Measurements from ENCODE around the gene LCMT1.
"Not testable (repeated sequence)": the region's sequence is repeated elsewhere in the genome, so short reads cannot be mapped to it uniquely, and the experiment has no call there.

LCMT1 gene

DNA sequence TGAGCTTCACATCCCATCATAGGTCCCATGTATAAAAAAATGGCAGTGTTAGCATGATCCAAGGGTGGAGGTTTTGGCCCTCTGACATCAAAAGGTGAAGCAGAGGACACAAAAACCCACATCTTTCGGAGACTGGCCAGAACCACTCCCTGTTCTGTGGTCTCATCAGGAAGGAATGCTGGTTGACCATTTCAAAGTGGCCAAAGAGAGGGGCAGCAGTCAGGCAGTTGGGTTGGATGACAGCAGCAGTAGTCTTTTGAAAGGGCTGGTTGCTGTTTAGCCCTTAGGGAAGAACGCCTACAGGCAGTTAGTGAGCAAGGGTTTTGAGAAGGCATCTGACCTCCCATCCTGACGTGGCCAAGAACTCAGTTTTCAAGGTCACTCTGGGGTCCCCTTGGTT, 40.5 kb downstream of the LCMT1 start:
- H3K36me3 Mint-ChIP-seq (ENCODE audit: low read depth), result peaks cover 34% of the 10 kb centered on the region
- H3K4me3 Mint-ChIP-seq, result no peak overlapping the region
- H3K4me1 Mint-ChIP-seq (ENCODE audit: low read depth), result peaks cover 25% of the 10 kb centered on the region
- H3K27ac Mint-ChIP-seq, result no peak overlapping the region
- H3K9me3 Mint-ChIP-seq, result no peaks in the 10 kb centered on the region
- H3K27me3 Mint-ChIP-seq, result no peaks in the 10 kb centered on the region

GRCh38 chr16:25155553-25156460, 44.3 kb downstream of the LCMT1 start:
- Mint-ChIP-seq H3K27ac (peak overlapping the region; percentile 91), H3K4me1 (ENCODE audit: low read depth) (peaks cover 26% of the 10 kb centered on the region), H3K9me3 (no peaks in the 10 kb centered on the region), H3K27me3 (no peaks in the 10 kb centered on the region), H3K36me3 (ENCODE audit: low read depth) (peaks cover 50% of the 10 kb centered on the region), H3K4me3 (peak overlapping the region; percentile 49)

GRCh38 chr16:25157271-25157875, 45.8 kb downstream of the LCMT1 start:
- Mint-ChIP-seq H3K27me3 (no peaks in the 10 kb centered on the region), H3K4me3 (no peak overlapping the region), H3K36me3 (ENCODE audit: low read depth) (peaks cover 52% of the 10 kb centered on the region), H3K9me3 (no peaks in the 10 kb centered on the region), H3K4me1 (ENCODE audit: low read depth) (peaks cover 26% of the 10 kb centered on the region), H3K27ac (no peak overlapping the region)

DNA sequence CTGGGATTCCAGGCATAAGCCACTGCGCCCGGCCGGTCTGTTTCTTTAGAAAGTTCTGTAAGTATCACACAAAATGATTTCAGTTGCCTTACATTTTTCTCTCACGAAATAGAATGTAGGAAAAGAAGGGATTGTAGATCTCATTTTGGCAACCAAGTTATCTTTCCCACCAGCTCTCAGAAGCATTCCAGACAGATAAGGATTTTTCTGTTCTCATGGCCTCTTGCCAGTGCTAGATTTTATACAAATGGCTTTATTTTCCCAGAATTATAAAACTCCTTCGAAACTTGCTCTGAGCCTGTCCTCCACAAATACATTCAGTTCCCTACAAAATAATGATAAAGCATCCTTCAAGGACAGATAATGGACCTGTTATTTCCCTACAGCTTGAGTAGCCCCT, 46.9 kb downstream of the LCMT1 start:
- H3K36me3 Mint-ChIP-seq (ENCODE audit: low read depth), result peaks cover 49% of the 10 kb centered on the region

GRCh38 chr16:25161753-25162367, 50.3 kb downstream of the LCMT1 start:
- no peaks in the 10 kb centered on the region for H3K9me3 Mint-ChIP-seq
- H3K27ac Mint-ChIP-seq, result no peak overlapping the region
- no peaks in the 10 kb centered on the region for H3K27me3 Mint-ChIP-seq
- H3K4me1 Mint-ChIP-seq (ENCODE audit: low read depth), result peaks cover 3% of the 10 kb centered on the region
- H3K36me3 Mint-ChIP-seq (ENCODE audit: low read depth), result peaks cover 56% of the 10 kb centered on the region
- H3K4me3 Mint-ChIP-seq, result no peak overlapping the region

More for the DNA sequence above, 46.9 kb downstream of the LCMT1 start:
- no peaks in the 10 kb centered on the region for H3K9me3 Mint-ChIP-seq
- no peaks in the 10 kb centered on the region for H3K27me3 Mint-ChIP-seq
- peaks cover 26% of the 10 kb centered on the region for H3K4me1 Mint-ChIP-seq (ENCODE audit: low read depth)
- H3K27ac Mint-ChIP-seq, result peak overlapping the region; percentile 0
- H3K4me3 Mint-ChIP-seq, result no peak overlapping the region

GRCh38 chr16:25163683-25164082, 52.1 kb downstream of the LCMT1 start:
- H3K36me3 Mint-ChIP-seq (ENCODE audit: low read depth), result peaks cover 57% of the 10 kb centered on the region

DNA sequence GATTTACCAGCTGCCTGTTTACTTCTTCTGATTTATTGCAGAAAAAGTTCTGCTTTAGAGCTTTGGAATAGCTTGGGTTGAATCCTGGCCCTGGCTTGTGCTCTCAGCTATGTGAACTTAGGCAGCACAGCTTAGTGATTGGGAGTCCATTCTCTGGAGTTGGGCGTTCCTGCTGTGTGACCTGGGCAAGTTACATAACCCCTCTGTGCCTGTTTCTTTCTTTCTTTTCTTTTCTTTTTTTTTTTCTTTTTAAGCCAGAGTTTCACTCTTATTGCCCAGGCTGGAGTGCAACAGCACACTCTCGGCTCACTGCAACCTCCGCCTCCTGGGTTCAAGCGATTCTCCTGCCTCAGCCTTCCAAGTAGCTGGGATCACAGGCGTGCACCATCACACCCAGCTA, 53.7 kb downstream of the LCMT1 start:
- no peaks in the 10 kb centered on the region for H3K4me1 Mint-ChIP-seq (ENCODE audit: low read depth)
- no peak overlapping the region for H3K27ac Mint-ChIP-seq
- no peaks in the 10 kb centered on the region for H3K27me3 Mint-ChIP-seq
- H3K36me3 Mint-ChIP-seq (ENCODE audit: low read depth), result peaks cover 66% of the 10 kb centered on the region
- H3K4me3 Mint-ChIP-seq, result no peak overlapping the region
- no peaks in the 10 kb centered on the region for H3K9me3 Mint-ChIP-seq

More at GRCh38 chr16:25163683-25164082, 52.1 kb downstream of the LCMT1 start:
- no peak overlapping the region for H3K27ac Mint-ChIP-seq
- no peaks in the 10 kb centered on the region for H3K27me3 Mint-ChIP-seq
- no peaks in the 10 kb centered on the region for H3K4me1 Mint-ChIP-seq (ENCODE audit: low read depth)
- H3K9me3 Mint-ChIP-seq, result no peaks in the 10 kb centered on the region
- H3K4me3 Mint-ChIP-seq, result no peak overlapping the region

DNA sequence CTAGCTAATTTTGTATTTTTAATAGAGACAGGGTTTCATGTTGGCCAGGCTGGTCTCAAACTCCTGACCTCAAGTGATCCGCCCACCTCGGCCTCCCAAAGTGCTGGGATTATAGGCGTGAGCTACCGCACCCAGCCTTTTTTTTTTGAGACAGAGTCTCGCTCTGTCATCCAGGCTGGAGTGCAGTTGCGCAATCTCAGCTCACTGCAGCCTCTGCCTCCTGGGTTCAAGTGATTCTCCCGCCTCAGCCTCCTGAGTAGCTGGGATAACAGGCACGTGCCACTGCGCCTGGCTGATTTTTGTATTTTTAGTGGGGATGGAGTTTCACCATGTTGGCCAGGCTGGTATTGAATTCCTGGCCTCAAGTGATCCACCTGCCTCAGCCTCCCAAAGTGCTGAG, 56.4 kb downstream of the LCMT1 start:
- H3K4me3 Mint-ChIP-seq; H3K9me3 Mint-ChIP-seq; H3K27ac Mint-ChIP-seq; H3K27me3 Mint-ChIP-seq; H3K4me1 Mint-ChIP-seq (ENCODE audit: low read depth): not testable (repeated sequence)
- H3K36me3 Mint-ChIP-seq (ENCODE audit: low read depth), result peaks cover 59% of the 10 kb centered on the region

- Mint-ChIP-seq H3K27me3 (no peaks in the 10 kb centered on the region), H3K9me3 (no peaks in the 10 kb centered on the region), H3K27ac (no peak overlapping the region), H3K36me3 (ENCODE audit: low read depth) (peaks cover 47% of the 10 kb centered on the region), H3K4me1 (ENCODE audit: low read depth) (no peaks in the 10 kb centered on the region), H3K4me3 (no peak overlapping the region)
These were observed 59.8 kb downstream of the LCMT1 start for GRCh38 chr16:25171390-25171789.

DNA sequence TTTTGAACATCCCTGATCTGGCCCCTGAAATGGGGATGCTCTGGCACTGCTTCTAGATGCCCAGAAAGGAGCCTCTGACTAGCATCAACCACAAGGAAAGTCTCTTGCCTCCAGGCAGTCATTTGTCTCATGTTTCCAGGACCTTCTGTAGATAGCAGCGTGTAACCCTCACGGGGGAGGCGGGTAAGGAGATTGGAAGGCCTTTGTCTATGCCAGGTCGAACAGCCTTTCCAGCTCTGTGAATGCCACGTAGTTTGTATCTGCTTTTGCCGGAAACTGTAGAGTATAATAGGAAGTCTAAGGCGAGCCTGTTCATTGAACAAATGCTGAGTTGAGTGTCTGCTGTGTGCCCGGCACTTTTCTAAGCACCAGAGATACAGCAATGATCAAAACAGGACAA, 61.3 kb downstream of the LCMT1 start:
- H3K4me1 Mint-ChIP-seq (ENCODE audit: low read depth), result no peaks in the 10 kb centered on the region
- no peaks in the 10 kb centered on the region for H3K9me3 Mint-ChIP-seq
- H3K27me3 Mint-ChIP-seq, result no peaks in the 10 kb centered on the region
- no peak overlapping the region for H3K4me3 Mint-ChIP-seq
- H3K36me3 Mint-ChIP-seq (ENCODE audit: low read depth), result peaks cover 36% of the 10 kb centered on the region
- no peak overlapping the region for H3K27ac Mint-ChIP-seq

DNA sequence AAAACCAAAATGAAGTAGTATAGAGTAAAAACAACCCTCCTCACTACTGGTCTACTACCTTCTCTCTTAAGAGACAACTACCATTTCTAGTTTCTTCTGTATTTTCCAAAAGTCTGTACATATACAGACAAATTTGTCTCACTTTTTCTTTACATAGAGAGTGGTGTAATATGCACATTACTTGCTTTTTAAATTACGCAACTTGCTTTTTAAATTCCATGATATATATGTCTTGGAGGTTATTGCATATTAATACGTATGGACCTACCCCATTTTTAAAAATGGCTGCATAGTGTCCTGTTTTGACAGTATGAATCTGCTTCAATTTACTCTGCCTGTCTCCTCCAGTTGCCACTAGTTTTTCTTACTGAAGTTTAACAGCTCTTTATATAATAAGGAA, 62.7 kb downstream of the LCMT1 start:
- Mint-ChIP-seq H3K27me3 (no peaks in the 10 kb centered on the region), H3K27ac (no peak overlapping the region), H3K36me3 (ENCODE audit: low read depth) (peaks cover 35% of the 10 kb centered on the region), H3K9me3 (no peaks in the 10 kb centered on the region), H3K4me3 (no peak overlapping the region), H3K4me1 (ENCODE audit: low read depth) (no peaks in the 10 kb centered on the region)

GRCh38 chr16:25176136-25176535, 64.6 kb downstream of the LCMT1 start:
- Mint-ChIP-seq H3K27me3 (no peaks in the 10 kb centered on the region), H3K36me3 (ENCODE audit: low read depth) (peaks cover 23% of the 10 kb centered on the region), H3K4me3 (no peak overlapping the region), H3K4me1 (ENCODE audit: low read depth) (peaks cover 1% of the 10 kb centered on the region), H3K9me3 (no peaks in the 10 kb centered on the region), H3K27ac (no peak overlapping the region)

DNA sequence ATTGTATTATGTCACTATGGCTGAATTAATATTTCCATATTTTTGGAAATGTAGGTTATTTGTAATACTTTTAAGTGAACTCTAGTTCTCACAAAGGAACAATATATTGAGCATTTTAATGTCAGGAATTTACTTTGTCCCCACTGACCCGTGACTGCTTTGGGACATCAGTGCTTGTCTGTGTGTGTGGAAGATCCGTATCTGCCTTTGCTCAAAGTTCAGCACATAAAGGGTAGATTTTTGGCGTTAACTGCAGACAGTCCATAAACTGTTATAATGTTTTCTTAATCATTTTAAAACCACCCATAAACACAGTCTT, 65.9 kb downstream of the LCMT1 start:
- Mint-ChIP-seq H3K4me3 (no peak overlapping the region), H3K4me1 (ENCODE audit: low read depth) (peaks cover 6% of the 10 kb centered on the region), H3K36me3 (ENCODE audit: low read depth) (peaks cover 17% of the 10 kb centered on the region), H3K27ac (no peak overlapping the region), H3K9me3 (no peaks in the 10 kb centered on the region), H3K27me3 (no peaks in the 10 kb centered on the region)

- Mint-ChIP-seq H3K9me3 (no peaks in the 10 kb centered on the region), H3K36me3 (ENCODE audit: low read depth) (peaks cover 12% of the 10 kb centered on the region), H3K27me3 (no peaks in the 10 kb centered on the region), H3K4me3 (no peak overlapping the region), H3K27ac (no peak overlapping the region), H3K4me1 (ENCODE audit: low read depth) (peaks cover 6% of the 10 kb centered on the region)
These were observed 66.5 kb downstream of the LCMT1 start for GRCh38 chr16:25177831-25178688.

- H3K9me3 Mint-ChIP-seq; H3K27ac Mint-ChIP-seq; H3K27me3 Mint-ChIP-seq; H3K4me1 Mint-ChIP-seq (ENCODE audit: low read depth); H3K4me3 Mint-ChIP-seq; H3K36me3 Mint-ChIP-seq (ENCODE audit: low read depth): not testable (repeated sequence)
These were observed 69.7 kb downstream of the LCMT1 start for GRCh38 chr16:25181236-25181635.

Data from stimulated activated naive CD8-positive, alpha-beta T cell treated with anti-CD3 and anti-CD28 coated beads, Interleukin-15, Interleukin-2, amounts not matched to agents 100 ng/mL and 50 ng/mL, for 24 hours (primary cell).